GM18951 (cell line): ENCODE data around the gene TARBP2.
"Not testable (repeated sequence)": the region's sequence is repeated elsewhere in the genome, so short reads cannot be mapped to it uniquely, and the experiment has no call there.

Experiments
- POLR2A ChIP-seq: IDR thresholded peaks from 4 replicates; pipeline ENCODE4 v1.6.1; 2011; ENCODE audit warnings: mild to moderate bottlenecking; ENCODE audit not compliant: insufficient read length, insufficient read depth; ENCODE audit errors: extremely low read depth
- in situ Hi-C: fragments of 300-500 bp; cut with MboI; formaldehyde crosslinking; loops from one replicate; pipeline ENCODE4 v1.12.0; 2022; ENCODE audit warnings: low sequenced_read_pairs, mixed read lengths, inconsistent platforms; ENCODE audit not compliant: unreplicated experiment

Gene TARBP2

DNA sequence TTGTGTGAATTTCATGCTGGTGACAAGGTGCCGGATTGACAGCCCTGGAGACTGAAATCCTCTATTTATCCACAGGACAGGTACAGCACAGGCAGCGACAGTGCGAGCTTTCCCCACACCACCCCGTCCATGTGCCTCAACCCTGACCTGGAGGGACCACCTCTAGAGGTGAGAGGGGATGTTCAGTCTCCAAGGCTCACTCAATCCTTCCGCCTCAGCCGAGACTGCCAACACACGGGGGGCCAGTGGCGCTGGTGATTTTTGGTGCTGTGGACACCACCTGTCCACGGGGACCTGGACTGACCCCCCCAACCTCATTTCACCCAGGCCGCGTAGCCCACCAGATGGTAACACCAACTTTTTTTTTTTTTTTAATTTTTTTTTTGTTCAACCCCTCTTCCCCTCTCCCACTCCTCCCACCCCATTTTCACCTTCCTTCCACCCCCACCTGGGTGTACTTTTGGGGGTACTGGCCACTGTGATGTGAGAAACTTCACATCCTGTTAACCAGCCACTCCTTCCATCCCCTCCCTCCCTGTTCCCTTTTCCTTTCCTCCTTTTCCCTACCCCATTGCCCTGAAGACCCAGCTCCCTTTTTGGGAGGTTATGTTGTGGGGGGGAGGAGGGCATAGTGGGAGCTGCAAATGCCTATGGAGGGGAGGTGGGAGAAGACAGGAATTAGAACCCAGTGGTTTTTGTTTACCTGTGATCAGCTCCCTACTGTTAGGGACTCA, 36.2 kb upstream of the TARBP2 start:
- no peak for TF ChIP-seq POLR2A
- in situ Hi-C loops: no loop called here

DNA sequence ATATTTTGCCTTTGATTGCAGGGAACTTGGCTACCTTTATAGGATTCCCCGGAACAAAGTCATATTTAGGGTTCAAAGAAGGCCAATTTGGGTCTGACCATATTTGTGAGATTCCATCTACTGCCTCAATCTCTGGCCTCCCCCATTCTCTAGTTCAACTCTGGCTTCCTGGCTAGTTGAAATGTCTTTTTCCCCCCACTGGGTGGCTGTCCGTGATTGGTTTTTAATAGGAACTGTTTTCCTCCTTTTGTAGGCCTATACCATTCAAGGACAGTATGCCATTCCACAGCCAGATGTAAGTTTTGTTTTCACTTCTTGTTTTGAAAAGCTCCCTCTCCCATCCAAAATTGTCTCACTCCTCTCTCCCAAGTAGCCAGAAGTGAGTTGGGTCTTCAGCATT, 35.4 kb upstream of the TARBP2 start:
- TF ChIP-seq POLR2A: no peak
- in situ Hi-C loops: no loop called here

GRCh38 chr12:53466640-53467039, 34.4 kb upstream of the TARBP2 start:
- no peak for TF ChIP-seq POLR2A
- in situ Hi-C loops: no loop called here

GRCh38 chr12:53467082-53467481, 34.0 kb upstream of the TARBP2 start:
- in situ Hi-C loops: no loop called here

DNA sequence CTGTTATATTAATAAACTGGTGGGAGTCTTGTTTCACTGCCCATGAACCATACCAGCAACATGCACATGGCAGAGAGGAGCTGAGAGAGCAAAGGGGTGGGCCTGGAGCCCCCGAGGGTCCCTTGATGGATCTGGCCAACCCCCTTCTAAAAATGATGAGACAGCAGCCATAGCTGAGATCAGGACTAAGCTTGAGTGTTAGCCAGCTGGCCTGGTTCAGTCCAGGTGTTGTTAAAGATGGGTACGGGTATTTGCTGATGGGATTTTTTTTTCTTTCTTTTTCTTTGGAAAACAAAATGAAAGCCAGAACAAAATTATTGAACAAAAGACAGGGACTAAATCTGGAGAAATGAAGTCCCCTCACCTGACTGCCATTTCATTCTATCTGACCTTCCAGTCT, 33.2 kb upstream of the TARBP2 start:
- TF ChIP-seq POLR2A: no peak
- in situ Hi-C loops: no loop called here

More at GRCh38 chr12:53467082-53467481, 34.0 kb upstream of the TARBP2 start:
- no peak for TF ChIP-seq POLR2A

- no peak for TF ChIP-seq POLR2A
- in situ Hi-C loops: no loop called here
These were observed 32.8 kb upstream of the TARBP2 start for GRCh38 chr12:53468282-53468681.

GRCh38 chr12:53472056-53472582, 29.0 kb upstream of the TARBP2 start:
- no peak for TF ChIP-seq POLR2A

DNA sequence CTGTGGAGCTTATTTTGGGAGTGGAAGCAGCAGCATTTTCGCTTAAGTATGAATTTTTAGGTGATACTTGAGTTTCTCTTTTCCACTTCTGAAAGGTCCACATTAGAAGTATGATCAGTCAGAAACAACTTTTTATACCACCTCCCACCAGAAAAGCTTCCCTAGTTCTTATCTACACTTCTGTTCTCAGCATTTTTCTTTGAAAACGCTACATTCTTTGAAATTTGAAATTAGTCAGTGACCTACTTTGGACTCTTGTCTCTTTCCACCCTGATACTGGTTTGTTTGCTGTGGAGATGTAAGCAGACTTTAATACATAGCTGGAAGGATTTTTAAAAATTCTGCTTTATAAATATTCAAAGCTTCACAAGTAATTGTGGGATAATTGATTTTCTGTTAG, 27.0 kb upstream of the TARBP2 start:
- no peak for TF ChIP-seq POLR2A
- in situ Hi-C loops: no loop called here

More at GRCh38 chr12:53472056-53472582, 29.0 kb upstream of the TARBP2 start:
- in situ Hi-C loops: no loop called here

DNA sequence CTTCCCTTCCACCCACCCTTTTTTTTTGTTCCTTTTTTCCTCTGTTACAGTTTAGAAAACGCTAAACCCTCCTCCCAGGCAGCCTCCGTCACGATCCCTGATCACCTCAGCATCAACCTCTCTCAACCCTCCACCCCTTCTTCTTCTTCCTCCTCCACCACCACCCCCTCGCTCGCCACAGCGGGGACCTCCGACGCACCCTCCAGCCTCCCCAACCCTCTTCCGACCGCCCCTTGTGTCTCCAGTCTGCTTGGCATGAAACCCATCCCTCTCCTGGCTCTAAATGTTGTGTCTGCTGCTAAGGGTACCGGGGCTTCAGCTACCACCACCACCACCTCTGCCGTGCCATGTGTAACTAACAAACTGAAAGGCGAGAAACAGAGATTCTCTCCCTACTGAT, 26.3 kb upstream of the TARBP2 start:
- in situ Hi-C loops: no loop called here

DNA sequence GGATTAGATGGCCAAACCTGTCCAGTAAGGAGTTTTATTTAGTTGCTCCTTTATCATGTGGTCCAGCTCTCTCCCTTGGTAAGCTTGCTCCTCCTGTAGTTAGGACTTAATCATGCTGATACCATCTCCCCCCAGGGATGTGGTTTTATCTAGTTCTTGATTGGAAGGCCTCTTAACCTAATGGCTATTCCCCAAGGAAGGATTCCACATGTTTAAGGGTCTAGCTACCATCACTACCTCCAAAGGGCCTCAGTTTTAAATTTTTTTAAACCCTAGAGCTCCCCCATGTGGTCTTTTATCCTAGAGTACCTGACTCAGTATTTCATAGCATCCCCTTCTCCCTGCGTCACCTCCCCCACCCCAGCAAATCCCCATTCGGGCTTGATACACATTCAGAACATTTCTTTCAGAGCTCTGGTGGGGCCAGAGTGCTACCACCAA, 24.3 kb upstream of the TARBP2 start:
- in situ Hi-C loops: no loop called here
- TF ChIP-seq POLR2A: no peak

More for the DNA sequence above, 26.3 kb upstream of the TARBP2 start:
- TF ChIP-seq POLR2A: peak; percentile 25

DNA sequence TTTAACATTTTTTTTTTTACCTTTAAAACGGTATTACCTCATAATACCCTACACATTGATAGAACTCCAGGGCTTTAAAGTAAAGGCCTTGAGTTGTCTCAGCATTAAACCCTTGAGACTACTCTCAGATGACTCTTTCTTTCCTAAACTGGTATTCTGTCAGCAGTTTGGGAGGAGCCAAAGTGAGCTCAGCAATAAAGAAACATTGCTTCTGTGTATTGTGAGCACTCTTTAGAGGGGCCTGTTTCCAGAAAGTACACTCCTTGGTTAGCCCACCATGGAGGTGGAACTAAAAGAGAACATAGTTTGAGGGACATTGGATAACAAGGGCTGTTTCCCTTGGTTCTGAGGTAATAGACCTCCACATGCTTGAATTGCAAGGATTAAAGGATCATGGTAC, 22.2 kb upstream of the TARBP2 start:
- no peak for TF ChIP-seq POLR2A
- in situ Hi-C loops: no loop called here

DNA sequence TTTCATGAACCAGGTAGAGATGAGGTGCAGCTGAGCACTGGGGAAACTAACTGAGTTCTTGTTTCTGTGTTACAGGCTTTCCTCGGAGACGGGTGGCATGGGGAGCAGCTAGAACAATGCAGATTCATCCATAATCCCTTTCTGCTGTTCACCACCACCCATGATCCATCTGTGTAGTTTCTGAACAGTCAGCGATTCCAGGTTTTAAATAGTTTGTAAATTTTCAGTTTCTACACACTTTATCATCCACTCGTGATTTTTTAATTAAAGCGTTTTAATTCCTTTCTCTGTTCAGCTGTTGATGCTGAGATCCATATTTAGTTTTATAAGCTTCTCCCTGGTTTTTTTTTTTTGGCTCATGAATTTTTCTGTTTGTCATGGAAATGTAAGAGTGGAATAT, 21.8 kb upstream of the TARBP2 start:
- in situ Hi-C loops: no loop called here
- TF ChIP-seq POLR2A: no peak

DNA sequence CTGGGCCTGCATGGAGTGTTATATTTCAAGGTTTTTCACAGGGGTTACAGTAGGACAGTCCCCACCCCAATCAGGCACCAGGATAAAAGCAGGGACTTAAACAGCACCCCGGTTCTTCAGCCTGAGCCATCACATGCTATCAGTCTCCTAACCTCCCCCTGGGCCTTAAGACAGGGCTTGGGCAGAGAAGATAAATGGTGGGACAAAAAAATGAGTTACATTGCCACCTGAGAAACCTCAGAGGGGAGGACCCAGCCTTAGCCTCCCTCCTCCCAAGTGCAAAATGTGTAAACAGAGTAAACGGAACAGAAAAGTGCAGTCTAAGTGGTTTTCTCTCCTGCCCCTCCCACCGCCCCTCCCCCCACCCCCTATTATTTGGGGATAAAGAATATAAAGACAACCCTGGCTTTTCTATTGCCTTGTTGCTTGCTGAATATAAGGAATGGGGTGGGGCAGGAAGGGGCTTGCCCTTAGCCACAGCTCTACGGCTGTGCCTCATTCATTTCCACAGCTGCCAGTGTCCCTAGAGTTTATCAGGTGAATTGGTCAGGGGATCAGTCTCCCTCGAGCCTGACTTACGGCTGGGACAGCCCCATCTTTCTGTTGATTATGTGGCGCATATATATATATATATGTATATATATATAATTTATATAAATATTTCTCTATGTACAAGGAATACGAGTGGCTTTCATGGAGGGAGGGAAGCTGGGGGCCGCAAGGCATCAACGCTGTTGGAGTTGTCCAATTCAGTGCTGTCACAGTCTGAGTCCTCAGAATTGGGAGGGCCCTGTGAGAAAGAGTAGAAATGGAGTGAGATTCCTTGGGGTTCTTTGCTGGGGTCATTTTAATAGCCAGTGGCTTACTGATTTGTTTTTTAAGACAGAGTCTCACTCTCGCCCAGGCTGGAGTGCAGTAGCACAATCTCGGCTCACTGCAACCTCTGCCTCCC, 20.3 kb upstream of the TARBP2 start:
- TF ChIP-seq POLR2A: no peak
- in situ Hi-C loops: no loop called here

DNA sequence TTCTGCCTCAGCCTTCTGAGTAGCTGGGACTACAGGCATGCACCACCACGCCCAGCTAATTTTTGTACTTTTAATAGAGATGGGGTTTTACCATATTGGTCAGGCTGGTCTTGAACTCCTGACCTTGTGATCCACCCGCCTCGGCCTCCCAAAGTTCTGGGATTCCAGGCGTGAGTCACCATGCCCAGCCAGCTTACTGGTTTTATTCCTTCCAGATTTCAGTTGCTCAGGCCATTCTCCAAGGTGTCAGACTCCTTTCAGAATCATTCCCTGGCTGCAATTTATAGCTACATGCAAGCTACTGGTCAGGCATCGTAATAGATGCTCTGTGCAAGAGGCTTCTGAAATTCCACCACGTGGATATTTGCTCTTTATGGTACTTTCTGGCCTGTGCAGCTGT, 19.6 kb upstream of the TARBP2 start:
- in situ Hi-C loops: not testable (repeated sequence)
